ENCODE data around the gene DLL1. TPM values are rescaled to one million over a fixed set of nuclear protein-coding genes. Genes with fewer than 3 reads are reported as not detected.

Gene DLL1
- total RNA-seq, 1 experiment from 2014 or later, result 0.13 TPM

DNA sequence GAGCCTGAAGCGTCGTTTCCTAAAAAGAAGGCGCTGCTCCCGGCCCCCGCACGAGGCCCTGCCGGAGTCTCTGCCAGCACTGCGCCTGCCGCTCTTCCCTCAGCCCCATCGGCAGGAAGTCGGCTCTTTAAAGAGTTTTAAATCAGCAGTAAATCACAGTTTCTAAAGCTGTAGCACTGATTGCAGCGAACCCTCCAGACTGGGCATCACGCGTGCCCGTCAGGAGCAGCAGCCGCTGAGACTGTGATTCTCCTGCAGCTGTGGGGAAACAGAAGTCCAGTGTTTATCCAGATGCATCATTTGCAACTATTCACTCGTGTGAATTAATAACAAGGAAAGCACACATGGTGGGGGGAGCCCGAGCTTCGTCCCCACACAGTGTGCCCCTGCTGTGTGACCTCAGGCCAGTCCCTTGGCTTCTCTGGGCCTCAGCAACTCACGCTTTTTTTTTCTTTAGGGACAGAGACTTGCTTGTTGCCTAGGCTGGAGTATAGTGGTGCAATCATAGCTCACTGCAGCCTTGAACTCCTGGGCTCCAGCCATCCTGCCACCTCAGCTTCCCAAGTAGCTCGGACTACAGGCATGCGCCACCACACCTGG is 28.3 kb downstream of the DLL1 start:
- in situ Hi-C loops (cut with HindIII; ENCODE audit: low pct_unique_long_range_greater_than_20kb, low sequenced_read_pairs), result no loop called here

DNA sequence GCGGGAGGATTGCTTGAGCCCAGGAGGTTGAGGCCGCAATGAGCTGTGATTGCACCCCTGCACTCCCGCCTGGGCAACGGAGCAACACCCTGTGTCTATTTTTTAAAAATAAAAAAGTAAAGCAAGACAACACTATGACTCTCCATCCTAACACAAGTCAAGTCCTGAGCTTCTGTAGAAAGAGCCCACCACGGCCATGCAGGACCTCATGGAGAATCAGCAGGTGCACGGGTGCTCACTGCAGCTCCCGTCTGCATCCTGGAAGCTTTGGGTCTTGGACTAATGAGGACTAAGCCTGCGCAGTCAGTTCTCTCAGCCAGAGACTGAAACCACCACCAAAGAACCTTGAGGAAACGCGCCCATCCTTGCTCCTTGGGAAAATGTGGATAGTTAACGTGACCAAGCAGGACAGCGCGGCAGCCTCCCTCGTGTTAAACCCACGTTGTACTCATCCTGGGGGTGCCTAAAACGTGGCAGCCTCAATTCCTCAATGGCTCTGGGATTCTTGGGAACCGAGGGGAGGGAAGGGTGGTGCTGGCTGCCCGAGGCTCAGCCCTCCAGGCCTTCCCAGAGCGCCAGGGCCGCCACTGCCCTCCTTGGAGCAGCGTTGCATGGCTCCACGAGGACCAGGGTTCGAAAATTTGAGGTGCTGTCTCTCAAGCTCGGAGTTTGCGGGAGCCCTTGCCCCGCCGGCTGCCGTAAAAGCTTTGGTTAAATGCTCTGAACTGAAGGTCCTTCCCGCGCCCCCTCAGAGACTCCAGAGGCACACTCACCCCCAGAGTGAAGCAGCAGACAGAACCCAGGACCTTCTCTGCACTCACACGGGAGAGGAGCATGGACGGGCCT is 29.0 kb downstream of the DLL1 start:
- in situ Hi-C loops (cut with HindIII; ENCODE audit: low pct_unique_long_range_greater_than_20kb, low sequenced_read_pairs), result no loop called here
- no peak for DNase-seq (ENCODE audit: low read depth, low spot score)

More for the DNA sequence above, 28.3 kb downstream of the DLL1 start:
- no peak for DNase-seq (ENCODE audit: low read depth, low spot score)

DNA sequence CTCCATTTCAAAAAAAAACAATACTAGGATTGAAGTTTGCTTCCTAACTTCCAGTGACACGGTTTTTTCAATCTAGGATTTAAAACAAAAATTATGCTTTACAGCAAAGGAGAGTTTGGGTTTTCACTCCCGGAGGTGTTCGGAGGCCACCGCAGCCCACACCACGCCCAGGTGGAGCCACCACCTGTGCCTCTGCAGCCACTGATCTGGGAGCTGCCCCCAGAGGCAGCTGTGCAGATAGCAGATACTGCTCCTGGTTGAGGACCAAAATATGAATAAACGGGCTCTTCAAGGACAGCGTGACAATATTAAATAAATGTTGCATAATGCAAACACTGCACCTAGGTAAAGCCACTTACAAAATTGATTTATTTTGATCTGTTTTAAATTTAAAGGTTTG is 30.2 kb downstream of the DLL1 start:
- DNase-seq (ENCODE audit: low read depth, low spot score), result no peak

DNA sequence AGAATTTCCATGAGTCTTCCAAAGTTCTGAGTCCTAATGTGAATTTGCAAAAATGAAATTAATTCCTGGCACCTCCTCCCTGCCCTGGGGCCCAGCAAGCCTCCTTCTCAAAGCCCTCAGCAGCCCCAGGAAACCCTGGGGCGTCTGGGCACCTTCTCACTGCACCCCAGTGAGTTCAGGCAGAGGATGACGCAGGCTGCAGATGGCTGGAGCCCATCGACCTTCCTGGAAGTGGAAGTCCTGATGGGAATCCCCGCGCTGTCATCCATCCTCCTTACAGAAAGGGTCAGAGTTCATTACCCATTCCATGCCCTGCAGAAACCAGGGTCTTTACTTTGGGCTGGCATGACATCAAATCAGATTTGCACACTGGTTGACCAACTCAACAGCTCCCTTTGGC is 31.6 kb downstream of the DLL1 start:
- DNase-seq (ENCODE audit: low read depth, low spot score), result no peak
- in situ Hi-C loops (cut with HindIII; ENCODE audit: low pct_unique_long_range_greater_than_20kb, low sequenced_read_pairs), result no loop called here

More for the DNA sequence above, 30.2 kb downstream of the DLL1 start:
- in situ Hi-C loops (cut with HindIII; ENCODE audit: low pct_unique_long_range_greater_than_20kb, low sequenced_read_pairs), result no loop called here

DNA sequence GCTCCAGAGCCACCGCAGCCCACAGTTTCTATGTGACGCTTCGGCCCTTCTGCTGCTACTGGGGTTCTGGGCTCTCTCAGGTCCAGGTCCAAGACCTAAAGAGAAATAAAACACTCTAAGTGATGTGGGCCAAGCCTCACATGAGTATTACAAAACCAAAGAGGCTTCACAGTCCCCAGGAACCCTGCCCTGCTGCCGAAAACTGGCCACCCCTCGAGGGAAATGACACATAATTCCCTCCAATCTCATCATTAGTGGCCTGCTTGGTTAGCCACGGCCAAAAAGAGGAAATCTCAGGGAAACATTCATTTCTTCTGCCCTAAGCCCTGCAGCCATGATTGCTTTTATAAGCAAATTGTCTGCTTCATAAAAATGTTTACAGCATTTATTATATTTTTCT is 32.5 kb downstream of the DLL1 start:
- in situ Hi-C loops (cut with HindIII; ENCODE audit: low pct_unique_long_range_greater_than_20kb, low sequenced_read_pairs), result no loop called here
- DNase-seq (ENCODE audit: low read depth, low spot score), result no peak

DNA sequence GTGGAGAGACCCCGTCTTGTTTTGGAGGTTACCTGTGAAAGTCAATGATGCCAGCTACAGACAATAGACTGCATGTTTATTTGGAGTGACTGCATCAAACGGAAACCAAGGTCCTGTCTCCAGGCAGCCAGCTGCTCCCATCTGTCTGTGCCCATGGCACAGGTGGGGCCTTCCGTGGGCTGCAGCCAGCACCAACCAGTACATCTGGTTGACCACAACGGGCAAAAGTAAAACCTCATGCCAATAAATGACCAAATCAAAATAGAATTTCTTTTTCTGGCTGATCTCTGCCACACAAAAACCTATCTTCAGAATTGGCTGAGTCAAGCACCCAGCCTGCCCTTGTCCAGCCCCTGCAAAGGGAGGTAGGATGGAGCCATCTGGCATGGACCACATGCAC is 33.5 kb downstream of the DLL1 start:
- no peak for DNase-seq (ENCODE audit: low read depth, low spot score)
- in situ Hi-C loops (cut with HindIII; ENCODE audit: low pct_unique_long_range_greater_than_20kb, low sequenced_read_pairs), result no loop called here

DNA sequence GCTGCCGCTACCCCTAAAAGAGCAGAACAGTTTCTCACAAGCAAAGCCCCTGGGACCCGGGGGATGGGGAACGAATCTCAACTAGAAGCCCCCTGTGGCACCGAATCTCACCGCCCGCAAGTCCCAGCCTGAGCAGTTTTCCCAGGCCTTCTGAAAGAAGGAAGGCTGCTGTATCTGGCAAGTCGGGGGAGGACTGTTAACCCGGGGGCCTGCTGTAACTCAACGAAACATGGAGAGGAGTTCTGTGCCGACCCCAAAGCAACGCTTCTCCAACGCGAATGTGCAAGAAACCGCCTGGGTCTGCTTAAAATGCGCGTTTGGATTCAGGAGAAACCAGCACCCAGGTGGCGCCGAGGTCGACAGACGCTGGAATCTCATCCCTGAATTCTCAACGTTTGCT is 34.2 kb downstream of the DLL1 start:
- in situ Hi-C loops (cut with HindIII; ENCODE audit: low pct_unique_long_range_greater_than_20kb, low sequenced_read_pairs), result no loop called here

DNA sequence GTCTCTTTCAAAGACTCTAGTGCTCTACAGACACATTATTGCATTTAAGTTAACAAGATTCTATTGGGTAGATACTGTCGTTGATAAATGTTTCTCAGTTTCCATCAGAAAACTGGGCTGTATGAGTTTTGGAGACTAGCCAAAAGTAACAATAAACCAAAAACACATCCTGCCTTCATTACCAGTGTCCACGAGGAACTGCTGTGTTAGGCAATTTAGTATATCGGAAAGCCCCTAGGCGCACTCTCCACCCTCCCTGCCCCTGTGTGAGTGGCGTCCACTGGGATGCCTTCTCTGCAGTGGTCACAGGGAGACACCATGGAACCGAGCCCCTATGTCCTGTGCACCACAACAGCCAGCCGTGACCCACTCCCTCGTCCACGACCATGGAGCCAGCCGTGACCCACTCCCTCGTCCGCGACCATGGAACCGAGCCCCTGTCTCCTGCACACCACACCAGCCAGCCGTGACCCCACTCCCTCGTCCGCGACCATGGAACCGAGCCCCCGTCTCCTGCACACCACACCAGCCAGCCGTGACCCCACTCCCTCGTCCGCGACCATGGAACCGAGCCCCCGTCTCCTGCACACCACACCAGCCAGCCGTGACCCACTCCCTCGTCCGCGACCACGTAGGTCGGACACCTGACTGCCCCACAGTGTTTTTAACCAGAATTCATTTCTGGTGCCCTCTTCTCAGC is 35.3 kb downstream of the DLL1 start:
- in situ Hi-C loops (cut with HindIII; ENCODE audit: low pct_unique_long_range_greater_than_20kb, low sequenced_read_pairs), result no loop called here
- no peak for DNase-seq (ENCODE audit: low read depth, low spot score)

More for the DNA sequence above, 34.2 kb downstream of the DLL1 start:
- no peak for DNase-seq (ENCODE audit: low read depth, low spot score)

DNA sequence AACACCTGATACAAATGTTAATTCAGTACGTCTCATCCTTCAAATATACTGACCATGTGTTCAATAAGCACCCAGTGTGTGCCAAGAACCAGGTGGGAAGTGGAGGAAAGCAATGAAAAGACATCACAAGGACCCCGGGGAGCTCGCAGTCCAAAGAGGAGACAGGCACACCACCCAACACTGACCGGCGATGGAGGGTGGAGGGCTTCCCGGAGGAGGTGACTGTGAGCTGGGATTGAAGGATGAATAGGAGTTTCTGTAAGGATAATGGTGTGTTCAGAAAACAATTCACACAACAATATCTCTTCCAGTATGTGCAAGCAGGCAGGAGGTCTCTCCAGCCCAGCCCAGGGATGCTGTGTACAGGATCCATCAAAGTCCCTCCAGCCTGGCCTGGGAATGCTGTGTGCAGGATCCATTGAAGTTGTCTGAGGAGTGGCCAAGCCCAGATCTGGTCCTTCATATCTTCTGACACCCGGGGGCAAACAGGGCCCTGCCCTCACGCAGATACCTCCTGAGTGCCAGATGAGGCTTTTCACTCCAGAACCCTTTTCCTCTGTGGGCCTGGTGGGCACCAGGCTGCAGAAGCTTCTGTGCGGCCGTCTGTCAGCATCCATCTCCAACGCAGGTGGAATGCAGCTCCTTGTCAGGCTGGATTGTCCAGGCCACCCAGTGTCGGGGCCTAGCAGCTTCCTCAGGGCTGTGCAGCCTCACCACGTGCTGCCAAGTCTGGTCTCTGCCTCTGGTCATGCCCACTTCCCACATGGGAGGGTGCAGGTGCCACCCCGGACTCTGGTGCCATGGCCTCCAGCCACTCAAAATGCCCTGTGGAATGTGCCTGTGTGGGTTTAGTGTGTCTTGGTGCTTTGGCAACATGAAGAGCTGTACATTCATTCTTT is 36.3 kb downstream of the DLL1 start:
- in situ Hi-C loops (cut with HindIII; ENCODE audit: low pct_unique_long_range_greater_than_20kb, low sequenced_read_pairs), result no loop called here
- DNase-seq (ENCODE audit: low read depth, low spot score), result no peak

DNA sequence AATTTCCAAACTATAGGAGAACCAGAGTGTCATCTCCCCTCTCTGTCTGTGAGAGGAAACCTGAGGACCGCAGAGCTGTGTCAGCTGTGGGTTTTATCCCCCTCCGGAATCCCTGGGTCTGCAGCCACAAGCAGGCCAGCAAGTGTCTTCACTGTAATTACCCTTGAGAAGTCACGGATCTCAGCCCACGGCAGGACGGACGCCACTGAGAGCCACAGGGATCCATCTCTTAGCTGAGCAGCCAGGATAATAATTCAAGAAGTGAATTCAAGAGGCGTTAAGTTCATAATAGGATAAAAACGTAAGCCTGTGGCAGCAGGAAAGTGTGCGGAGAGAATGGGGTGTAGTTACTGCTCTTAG is 37.0 kb downstream of the DLL1 start:
- in situ Hi-C loops (cut with HindIII; ENCODE audit: low pct_unique_long_range_greater_than_20kb, low sequenced_read_pairs), result no loop called here
- DNase-seq (ENCODE audit: low read depth, low spot score), result no peak

DNA sequence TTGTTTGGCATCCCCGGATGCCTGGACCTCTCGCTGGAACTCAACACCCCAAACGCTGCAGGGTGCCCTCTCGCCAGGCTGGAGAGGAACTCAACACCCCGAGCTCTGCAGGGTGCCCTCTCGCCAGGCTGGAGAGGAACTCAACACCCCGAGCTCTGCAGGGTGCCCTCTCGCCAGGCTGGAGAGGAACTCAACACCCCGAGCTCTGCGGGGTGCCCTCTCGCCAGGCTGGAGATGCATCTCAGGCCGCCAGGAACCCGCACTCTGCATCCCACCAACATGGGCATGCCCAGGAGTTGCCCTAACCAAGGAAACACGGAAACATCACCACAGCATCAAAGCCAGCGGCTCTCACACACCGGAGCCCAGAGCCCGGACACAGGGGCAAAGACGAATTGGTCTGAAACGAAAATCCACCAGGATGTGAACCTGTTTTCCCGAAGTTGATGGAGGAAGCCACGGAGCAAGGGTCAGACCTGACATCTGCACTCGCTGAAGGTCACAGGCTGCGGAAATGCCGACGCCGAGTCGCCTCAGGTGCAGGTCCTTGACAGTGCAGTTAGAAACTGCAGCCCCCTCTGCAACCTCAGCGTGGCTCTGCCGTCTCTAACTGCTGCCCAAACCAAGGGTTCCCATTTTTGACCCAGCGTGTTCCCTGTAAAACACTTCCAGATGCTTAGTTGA is 37.5 kb downstream of the DLL1 start:
- in situ Hi-C loops (cut with HindIII; ENCODE audit: low pct_unique_long_range_greater_than_20kb, low sequenced_read_pairs), result no loop called here
- no peak for DNase-seq (ENCODE audit: low read depth, low spot score)

DNA sequence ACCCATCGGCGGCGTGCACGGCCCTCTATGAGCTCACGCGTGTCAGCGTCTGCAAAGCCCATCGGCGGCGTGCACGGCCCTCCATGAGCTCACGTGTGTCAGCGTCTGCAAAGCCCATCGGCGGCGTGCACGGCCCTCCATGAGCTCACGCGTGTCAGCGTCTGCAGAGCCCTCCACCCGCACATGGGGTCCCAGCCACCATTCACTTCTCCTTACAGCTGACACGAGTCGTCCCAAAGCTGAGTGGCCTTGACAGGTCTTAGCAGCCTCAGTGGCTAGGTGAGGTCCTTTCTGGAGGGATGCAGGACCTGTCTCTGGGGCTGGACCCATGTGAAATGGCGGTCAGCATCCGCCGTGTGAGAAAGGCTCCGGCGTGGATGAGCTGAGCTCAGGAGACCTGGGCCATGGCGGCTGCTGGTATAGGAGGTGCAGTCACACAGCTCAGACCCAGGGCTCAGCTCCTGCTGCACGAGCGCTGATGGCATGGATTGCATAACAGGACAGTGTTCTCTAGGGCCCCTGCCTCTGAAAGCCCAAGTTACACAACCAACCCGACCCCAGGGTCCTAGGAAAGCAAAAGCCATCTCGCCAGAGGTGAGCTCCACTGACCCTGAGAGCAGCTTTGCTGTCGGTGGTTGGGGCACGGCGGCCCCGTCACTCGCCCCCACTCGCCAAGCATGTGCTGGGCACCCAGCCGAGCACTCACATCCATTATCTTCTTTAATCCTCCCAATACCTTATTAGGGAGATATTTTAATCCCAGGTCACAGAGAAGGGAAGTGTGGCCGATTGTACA is 38.9 kb downstream of the DLL1 start:
- in situ Hi-C loops (cut with HindIII; ENCODE audit: low pct_unique_long_range_greater_than_20kb, low sequenced_read_pairs), result no loop called here
- no peak for DNase-seq (ENCODE audit: low read depth, low spot score)

DNA sequence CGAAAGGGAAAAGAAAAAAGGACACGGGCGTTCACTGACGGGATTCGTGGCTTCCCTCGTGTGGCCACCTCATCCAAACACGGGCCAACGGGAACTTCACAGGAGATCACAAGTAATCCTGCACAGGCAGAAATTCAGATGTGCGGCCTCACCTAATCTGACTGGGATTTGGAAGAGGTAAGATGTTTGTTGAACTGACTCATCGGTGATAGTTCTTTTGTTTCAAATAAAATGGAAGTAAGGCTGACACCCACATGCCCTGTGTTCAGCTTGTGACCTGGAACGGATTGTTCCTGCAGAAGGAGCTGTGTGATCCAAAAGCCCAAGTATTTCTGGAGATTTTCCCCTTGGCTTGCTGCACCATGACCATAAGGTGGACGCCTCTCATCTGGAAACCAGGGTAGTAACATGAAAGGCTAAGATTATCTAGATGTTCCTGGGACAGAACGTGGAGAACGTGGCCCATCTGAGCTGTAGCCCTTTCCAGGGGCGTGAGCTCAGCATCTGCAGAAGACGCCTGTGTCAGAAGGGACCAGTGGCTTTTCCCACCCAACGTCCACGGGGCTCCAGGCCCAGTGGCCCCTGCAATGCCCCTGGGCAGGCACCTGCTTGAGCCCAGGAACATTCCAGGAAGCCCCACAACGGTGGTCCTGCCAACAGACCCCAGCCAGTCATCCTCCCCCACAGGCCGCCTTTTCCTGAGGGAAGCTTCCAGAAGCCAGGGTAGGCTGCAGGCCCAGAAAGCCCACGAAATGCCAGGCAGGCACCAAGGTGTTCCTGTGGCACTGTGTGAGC is 39.7 kb downstream of the DLL1 start:
- DNase-seq (ENCODE audit: low read depth, low spot score), result no peak
- in situ Hi-C loops (cut with HindIII; ENCODE audit: low pct_unique_long_range_greater_than_20kb, low sequenced_read_pairs), result no loop called here

DNA sequence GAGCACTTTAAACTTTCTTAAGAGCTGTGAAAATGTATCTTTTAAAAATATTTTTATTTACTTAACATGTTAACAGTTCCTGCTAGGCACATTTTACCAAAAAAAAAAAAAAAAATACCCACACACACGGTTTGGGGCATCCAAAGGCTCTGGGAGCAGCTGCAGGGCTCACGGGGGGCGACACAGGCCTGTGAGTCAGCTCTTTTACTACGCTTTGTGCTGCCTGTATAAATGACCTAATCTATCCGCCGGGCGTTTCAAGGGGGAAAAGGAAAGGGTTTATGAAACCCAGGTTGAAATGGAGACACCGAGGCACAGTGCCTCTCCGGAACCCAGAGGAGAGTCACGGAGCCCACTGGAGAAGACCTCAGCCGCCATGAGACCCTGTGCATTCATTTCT is 40.4 kb downstream of the DLL1 start:
- in situ Hi-C loops (cut with HindIII; ENCODE audit: low pct_unique_long_range_greater_than_20kb, low sequenced_read_pairs), result no loop called here
- no peak for DNase-seq (ENCODE audit: low read depth, low spot score)

DNA sequence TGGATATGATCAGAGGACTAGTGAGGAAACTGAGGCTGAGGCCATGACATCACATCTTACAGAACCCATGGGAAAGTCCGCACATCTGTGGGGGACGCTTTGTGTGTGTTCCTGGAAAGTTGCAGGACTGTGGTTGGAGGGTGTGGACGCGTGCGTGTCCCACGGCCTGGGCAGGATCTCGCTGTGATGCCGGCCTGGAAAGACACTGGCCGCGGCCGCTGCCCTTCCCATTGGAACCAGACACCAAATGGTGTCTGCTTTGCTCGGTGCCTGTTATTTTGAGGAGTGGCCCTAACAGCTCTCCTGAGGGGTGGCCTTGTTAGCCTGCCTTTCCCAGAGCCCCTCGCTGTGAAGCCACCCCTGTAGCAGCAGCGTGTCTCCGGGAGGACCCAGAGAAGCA is 41.1 kb downstream of the DLL1 start:
- DNase-seq (ENCODE audit: low read depth, low spot score), result no peak
- in situ Hi-C loops (cut with HindIII; ENCODE audit: low pct_unique_long_range_greater_than_20kb, low sequenced_read_pairs), result no loop called here
